ENCODE measurements around the gene HIBCH. TPM values are rescaled to one million over a fixed set of nuclear protein-coding genes. Genes with fewer than 3 reads are reported as not detected.
"Not testable (repeated sequence)": the region's sequence is repeated elsewhere in the genome, so short reads cannot be mapped to it uniquely, and the experiment has no call there.

Gene HIBCH
- total RNA-seq, 8 experiments from 2014 or later = 12.4 to 70.6 (median 23.7) TPM

DNA sequence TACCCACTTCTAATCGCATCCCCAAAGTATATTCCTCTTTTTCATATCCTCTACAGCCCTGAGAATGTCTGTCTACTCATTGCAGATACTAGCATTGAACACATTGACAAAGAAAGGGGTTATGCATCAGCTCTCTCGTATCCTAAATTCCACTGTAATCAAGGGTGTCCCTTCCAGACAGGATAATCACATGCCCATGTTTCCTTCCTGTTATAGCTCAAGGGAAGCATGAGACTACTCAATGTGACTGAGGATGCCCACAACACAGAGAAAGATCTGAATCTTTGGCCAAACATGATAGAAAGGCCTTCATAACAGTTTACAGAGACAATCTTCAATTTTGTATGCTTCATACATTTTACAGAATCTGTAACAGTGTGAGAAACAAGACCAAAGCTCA lies 69.2 kb downstream of the HIBCH start:
- ATAC-seq (replicated peaks in 6 of 8) = no peak
- WGBS, 10 experiments = 88 to 100% (median 100%) methylated on average over 1 to 2 of the region's 2 CpGs; no CpG with 5 or more reads in 1 of the 10 experiments

DNA sequence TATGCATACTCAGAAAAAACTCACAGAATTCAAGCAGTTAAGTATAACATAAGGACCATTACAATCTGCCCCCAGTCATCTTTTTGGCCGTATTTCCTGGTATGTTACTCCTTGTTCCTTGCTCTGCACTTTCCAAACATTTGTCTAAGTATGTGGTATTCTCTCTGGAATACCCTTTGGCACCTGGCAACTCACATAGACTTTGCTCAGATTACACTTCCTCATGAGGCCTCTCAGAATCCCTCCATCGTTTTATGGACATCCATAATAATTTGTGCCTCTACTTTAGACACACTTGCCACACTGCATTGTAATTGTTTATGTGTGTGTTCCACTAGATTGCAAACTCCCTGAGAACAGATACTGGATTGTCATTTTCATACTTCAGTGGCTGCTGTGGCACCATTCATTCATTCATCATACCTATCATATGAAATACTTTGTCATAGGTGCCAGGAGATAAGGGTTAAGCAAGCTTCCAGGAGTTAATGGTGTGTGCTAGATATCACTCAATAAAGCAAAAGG lies 84.0 kb downstream of the HIBCH start:
- H3K4me3 ChIP-seq = no peak overlapping the region
- ATAC-seq (replicated peaks in 6 of 8) = no peak
- no peak overlapping the region for H3K27ac ChIP-seq
- H3K4me1 ChIP-seq (replicated peaks in 1 of 2) = no peaks in the 10 kb centered on the region
- 75 to 100% (median 100%) methylated on average over 1 to 2 of the region's 2 CpGs; no CpG with 5 or more reads in 1 of the 10 experiments for WGBS, 10 experiments
- in situ Hi-C loops (cut with MboI; ENCODE audit: low pct_unique_long_range_greater_than_20kb in 2 of 9, low sequenced_read_pairs in 9 of 9, unreplicated experiment in 9 of 9) = no loop called here

More for the DNA sequence above, 69.2 kb downstream of the HIBCH start:
- no peak overlapping the region for H3K4me3 ChIP-seq
- in situ Hi-C loops (cut with MboI; ENCODE audit: low pct_unique_long_range_greater_than_20kb in 2 of 9, low sequenced_read_pairs in 9 of 9, unreplicated experiment in 9 of 9) = no loop called here
- H3K27ac ChIP-seq = no peak overlapping the region
- H3K4me1 ChIP-seq (replicated peaks in 1 of 2) = no peaks in the 10 kb centered on the region

DNA sequence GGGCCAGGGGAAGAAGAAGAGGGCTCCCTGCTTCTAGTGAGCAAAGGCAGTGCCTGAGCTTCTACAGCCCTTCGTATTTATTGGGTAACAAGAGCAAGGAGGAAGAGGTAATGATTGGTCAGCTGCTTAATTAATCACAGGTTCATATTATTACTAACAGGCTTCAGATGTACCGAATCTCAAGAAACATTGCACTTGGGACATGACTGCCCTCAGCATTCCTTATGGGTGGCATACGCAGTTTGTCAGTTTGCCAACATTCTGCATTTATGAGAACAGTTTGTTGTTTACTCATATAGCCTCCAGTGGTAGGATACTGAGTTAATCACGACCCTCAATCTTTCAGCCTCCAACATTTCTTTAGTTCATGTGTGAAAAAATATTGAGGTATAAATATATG lies 84.5 kb downstream of the HIBCH start:
- in situ Hi-C loops (cut with MboI; ENCODE audit: low pct_unique_long_range_greater_than_20kb in 2 of 9, low sequenced_read_pairs in 9 of 9, unreplicated experiment in 9 of 9) = no loop called here
- Histone ChIP-seq H3K4me1 (replicated peaks in 1 of 2) (no peaks in the 10 kb centered on the region), H3K4me3 (no peak overlapping the region), H3K27ac (no peak overlapping the region)
- ATAC-seq (replicated peaks in 6 of 8) = no peak
- WGBS, 10 experiments = 41 to 100% (median 83%) methylated on average over 1 to 4 of the region's 4 CpGs; no CpG with 5 or more reads in 2 of the 10 experiments

DNA sequence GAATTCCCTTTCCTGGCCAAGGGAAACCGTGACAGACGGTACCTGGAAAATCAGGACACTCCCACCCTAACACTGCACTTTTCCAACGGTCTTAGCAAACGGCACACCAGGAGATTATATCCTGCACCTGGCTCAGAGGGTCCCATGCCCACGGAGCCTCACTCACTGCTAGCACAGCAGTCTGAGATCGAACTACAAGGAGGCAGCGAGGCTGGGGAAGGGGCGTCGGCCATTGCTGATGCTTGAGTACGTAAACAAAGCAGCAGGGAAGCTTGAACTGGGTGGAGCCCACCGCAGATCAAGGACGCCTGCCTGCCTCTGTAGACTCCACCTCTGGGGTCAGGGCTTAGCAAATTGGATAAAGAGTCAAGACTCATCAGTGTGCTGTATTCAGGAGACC lies 95.6 kb downstream of the HIBCH start:
- WGBS, 10 experiments = 80 to 100% (median 96%) methylated on average over 1 to 6 of the region's 12 CpGs; no CpG with 5 or more reads in 6 of the 10 experiments
- H3K4me3 ChIP-seq; in situ Hi-C loops (cut with MboI; ENCODE audit: low pct_unique_long_range_greater_than_20kb in 2 of 9, low sequenced_read_pairs in 9 of 9, unreplicated experiment in 9 of 9); ATAC-seq (replicated peaks in 6 of 8); H3K4me1 ChIP-seq (replicated peaks in 1 of 2); H3K27ac ChIP-seq: not testable (repeated sequence)

DNA sequence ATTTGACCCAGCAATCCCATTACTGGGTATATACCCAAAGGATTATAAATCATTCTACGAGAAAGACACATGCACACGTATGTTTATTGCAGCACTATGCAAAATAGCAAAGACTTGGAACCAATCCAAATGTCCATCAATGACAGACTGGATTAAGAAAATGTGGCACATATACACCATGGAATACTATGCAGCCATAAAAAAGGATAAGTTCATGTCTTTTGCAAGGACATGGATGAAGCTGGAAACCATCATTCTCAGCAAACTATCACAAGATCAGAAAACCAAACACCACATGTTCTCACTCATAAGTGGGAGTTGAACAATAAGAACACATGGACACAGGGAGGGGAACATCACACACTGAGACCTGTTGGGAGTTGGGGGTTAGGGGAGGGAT lies 96.9 kb downstream of the HIBCH start:
- 60 to 100% (median 100%) methylated on average over 1 to 2 of the region's 2 CpGs; no CpG with 5 or more reads in 6 of the 10 experiments for WGBS, 10 experiments
- H3K27ac ChIP-seq; ATAC-seq (replicated peaks in 6 of 8); H3K4me1 ChIP-seq (replicated peaks in 1 of 2); H3K4me3 ChIP-seq; in situ Hi-C loops (cut with MboI; ENCODE audit: low pct_unique_long_range_greater_than_20kb in 2 of 9, low sequenced_read_pairs in 9 of 9, unreplicated experiment in 9 of 9): not testable (repeated sequence)

DNA sequence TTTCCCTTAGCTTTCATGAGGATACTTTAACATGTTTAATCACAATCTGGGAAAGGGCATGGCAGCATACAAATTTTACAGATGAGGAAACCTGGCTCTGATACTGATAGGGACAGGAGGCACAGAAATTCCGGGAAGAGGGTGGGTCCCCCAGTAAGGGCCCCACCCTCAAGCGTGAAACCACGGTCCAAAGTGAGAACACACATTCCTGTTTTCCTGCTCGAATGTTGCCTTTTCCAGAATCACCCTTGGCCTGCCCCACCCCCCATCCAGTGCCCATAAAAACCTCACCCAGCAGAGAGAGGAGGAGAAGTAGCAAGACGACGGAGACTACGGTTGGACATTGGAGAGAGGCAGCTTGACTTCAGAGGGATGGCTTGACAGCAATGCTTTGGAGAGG lies 98.2 kb downstream of the HIBCH start:
- peak in 3 of 8 experiments; percentile 42 to 75 (median 66) for ATAC-seq (replicated peaks in 6 of 8)
- Histone ChIP-seq H3K27ac (no peak overlapping the region), H3K4me1 (replicated peaks in 1 of 2) (no peaks in the 10 kb centered on the region), H3K4me3 (no peak overlapping the region)
- whole genome bisulfite sequencing, 10 experiments = 20 to 93% (median 81%) methylated on average over 1 to 5 of the region's 7 CpGs; no CpG with 5 or more reads in 2 of the 10 experiments
- in situ Hi-C loops (cut with MboI; ENCODE audit: low pct_unique_long_range_greater_than_20kb in 2 of 9, low sequenced_read_pairs in 9 of 9, unreplicated experiment in 9 of 9) = no loop called here

DNA sequence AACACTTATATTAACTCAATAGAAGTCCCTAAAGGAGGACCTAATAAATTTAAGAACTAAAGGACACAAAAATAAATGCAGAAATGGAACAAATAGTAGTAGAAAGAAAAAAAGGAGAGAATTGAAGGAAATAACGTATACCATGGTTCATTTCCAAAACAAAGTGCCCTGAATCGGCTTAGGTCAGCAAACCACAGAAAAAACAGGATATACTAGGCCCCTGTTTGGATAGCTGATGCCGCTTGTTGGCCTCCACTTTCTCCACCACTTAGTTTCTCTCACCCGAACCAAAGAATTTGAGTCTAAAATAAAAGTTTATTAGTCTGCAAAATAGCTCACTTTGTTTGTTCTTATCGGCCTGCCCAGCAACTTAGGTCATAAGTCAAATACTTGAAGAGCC lies 100.4 kb downstream of the HIBCH start:
- Histone ChIP-seq H3K4me3 (no peak overlapping the region), H3K4me1 (replicated peaks in 1 of 2) (no peaks in the 10 kb centered on the region), H3K27ac (no peak overlapping the region)
- in situ Hi-C loops (cut with MboI; ENCODE audit: low pct_unique_long_range_greater_than_20kb in 2 of 9, low sequenced_read_pairs in 9 of 9, unreplicated experiment in 9 of 9) = no loop called here
- 90 to 100% (median 96%) methylated on average over 1 to 5 of the region's 5 CpGs for whole genome bisulfite sequencing, 10 experiments
- ATAC-seq (replicated peaks in 6 of 8) = no peak

DNA sequence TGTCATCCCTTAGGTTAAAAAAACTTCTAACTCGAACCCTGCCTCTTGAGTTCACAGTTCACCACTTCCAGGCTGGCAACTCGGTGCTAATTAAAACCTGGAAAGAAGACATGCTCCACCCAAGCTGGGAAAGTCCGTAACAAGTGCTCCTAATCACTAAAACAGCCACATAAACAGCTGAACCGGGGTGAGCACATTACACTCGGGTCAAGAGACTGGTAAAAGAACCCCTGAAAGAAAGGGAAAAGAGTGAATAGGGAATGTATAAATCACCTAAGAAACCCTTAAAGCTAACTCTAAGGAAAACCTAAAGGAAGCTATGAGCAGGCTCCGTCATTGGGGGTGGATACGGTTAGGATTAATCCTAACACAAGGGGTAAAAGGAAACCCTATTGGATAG lies 102.0 kb downstream of the HIBCH start:
- ATAC-seq (replicated peaks in 6 of 8) = no peak
- 20 to 100% (median 67%) methylated on average over 1 to 7 of the region's 7 CpGs; no CpG with 5 or more reads in 1 of the 10 experiments for WGBS, 10 experiments
- no peaks in the 10 kb centered on the region for H3K4me1 ChIP-seq (replicated peaks in 1 of 2)
- in situ Hi-C loops (cut with MboI; ENCODE audit: low pct_unique_long_range_greater_than_20kb in 2 of 9, low sequenced_read_pairs in 9 of 9, unreplicated experiment in 9 of 9) = no loop called here
- no peak overlapping the region for H3K27ac ChIP-seq
- H3K4me3 ChIP-seq = no peak overlapping the region

DNA sequence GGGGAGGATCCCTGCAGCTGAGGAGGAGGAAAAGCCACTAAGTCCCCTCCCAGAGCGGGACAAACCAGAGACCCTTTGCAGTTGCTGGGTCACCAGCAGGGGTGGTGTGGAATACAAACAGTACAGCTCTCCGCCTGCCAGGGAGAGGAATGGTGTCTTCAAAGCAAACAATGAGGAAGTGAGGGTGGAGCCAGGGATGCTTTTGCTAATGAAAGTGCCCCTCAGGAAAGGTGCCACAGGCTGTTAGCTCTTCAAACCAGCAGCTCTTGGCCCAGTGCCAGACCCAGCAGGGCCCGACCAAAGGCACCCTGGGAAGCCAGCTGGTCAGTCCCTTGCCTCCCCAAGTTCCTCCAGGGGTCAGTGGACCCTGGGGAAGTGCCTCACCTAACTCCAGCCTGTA lies 102.8 kb downstream of the HIBCH start:
- peak in 7 of 8 experiments; percentile 12 to 92 (median 65) for ATAC-seq (replicated peaks in 6 of 8)
- no peak overlapping the region for H3K27ac ChIP-seq
- H3K4me3 ChIP-seq = no peak overlapping the region
- WGBS, 10 experiments = 23 to 100% (median 59%) methylated on average over 1 to 2 of the region's 3 CpGs; no CpG with 5 or more reads in 4 of the 10 experiments
- in situ Hi-C loops (cut with MboI; ENCODE audit: low pct_unique_long_range_greater_than_20kb in 2 of 9, low sequenced_read_pairs in 9 of 9, unreplicated experiment in 9 of 9) = no loop called here
- H3K4me1 ChIP-seq (replicated peaks in 1 of 2) = no peaks in the 10 kb centered on the region

DNA sequence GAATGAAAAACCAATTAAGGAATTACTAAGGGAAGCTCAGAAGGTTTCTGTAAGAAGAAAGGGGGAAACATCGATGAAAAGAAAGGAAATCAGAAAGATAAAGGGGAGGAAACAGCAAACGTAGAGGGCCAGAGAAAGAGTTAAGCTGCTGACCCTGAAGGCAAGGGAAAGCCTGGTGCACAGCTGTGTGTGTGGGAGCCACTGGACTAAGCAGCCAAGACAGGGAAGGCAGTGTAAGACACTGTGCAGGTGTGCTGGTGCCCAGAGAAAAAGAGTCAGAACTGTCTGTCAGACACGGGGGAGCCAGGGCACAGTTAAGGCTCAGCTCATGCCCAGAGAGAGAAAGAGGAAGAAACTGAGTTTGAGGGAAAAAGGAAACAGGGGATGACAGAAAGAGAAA lies 104.0 kb downstream of the HIBCH start:
- WGBS, 10 experiments = 0 to 47% (median 25%) methylated on average over 1 to 3 of the region's 3 CpGs; no CpG with 5 or more reads in 1 of the 10 experiments

DNA sequence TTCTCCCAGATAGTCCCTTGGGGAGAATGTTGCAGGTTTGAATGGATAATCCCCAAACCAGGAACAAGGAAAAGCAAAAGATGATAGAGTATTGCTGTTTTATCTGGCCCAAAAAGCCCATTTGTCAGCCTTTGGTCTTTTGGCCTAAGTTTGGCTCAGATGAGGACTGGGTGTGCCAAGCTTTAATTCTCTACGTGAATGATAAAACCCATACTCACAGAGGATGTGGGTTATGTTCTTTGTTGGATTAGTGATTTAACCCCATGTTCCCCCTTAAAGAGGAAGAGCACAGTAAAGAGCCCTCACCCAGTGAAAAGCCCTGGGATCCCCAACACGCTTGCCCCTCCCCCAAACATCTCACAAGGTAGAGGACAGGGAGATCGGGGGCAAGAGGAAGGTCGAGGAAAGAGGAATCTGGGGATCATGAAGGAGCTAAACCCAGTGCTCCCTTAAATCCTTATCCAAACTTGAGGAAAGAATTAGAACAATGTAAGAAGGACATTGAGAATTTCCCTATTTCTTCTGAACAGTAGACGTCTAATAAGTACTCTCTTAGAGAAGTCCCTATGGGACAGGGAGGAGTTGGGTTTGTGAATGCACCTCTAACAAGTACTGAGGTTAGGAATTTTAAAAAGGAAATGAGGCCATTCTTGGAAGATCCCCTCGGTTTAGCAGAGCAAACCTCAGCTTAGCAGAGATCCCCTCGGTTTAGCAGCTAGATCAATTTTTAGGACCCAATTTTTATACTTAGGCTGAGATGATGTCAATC lies 105.0 kb downstream of the HIBCH start:
- peak in 1 of 8 experiments; percentile 13 for ATAC-seq (replicated peaks in 6 of 8)
- in situ Hi-C loops (cut with MboI; ENCODE audit: low pct_unique_long_range_greater_than_20kb in 2 of 9, low sequenced_read_pairs in 9 of 9, unreplicated experiment in 9 of 9) = no loop called here
- no peaks in the 10 kb centered on the region for H3K4me1 ChIP-seq (replicated peaks in 1 of 2)
- WGBS, 10 experiments = 44 to 100% (median 78%) methylated on average over 2 to 6 of the region's 7 CpGs; no CpG with 5 or more reads in 2 of the 10 experiments
- H3K27ac ChIP-seq = no peak overlapping the region
- H3K4me3 ChIP-seq = no peak overlapping the region

More for the DNA sequence above, 104.0 kb downstream of the HIBCH start:
- Histone ChIP-seq H3K4me3 (no peak overlapping the region), H3K27ac (no peak overlapping the region), H3K4me1 (replicated peaks in 1 of 2) (no peaks in the 10 kb centered on the region)
- in situ Hi-C loops (cut with MboI; ENCODE audit: low pct_unique_long_range_greater_than_20kb in 2 of 9, low sequenced_read_pairs in 9 of 9, unreplicated experiment in 9 of 9) = no loop called here
- ATAC-seq (replicated peaks in 6 of 8) = peak in 3 of 8 experiments; percentile 31 to 44 (median 44)

DNA sequence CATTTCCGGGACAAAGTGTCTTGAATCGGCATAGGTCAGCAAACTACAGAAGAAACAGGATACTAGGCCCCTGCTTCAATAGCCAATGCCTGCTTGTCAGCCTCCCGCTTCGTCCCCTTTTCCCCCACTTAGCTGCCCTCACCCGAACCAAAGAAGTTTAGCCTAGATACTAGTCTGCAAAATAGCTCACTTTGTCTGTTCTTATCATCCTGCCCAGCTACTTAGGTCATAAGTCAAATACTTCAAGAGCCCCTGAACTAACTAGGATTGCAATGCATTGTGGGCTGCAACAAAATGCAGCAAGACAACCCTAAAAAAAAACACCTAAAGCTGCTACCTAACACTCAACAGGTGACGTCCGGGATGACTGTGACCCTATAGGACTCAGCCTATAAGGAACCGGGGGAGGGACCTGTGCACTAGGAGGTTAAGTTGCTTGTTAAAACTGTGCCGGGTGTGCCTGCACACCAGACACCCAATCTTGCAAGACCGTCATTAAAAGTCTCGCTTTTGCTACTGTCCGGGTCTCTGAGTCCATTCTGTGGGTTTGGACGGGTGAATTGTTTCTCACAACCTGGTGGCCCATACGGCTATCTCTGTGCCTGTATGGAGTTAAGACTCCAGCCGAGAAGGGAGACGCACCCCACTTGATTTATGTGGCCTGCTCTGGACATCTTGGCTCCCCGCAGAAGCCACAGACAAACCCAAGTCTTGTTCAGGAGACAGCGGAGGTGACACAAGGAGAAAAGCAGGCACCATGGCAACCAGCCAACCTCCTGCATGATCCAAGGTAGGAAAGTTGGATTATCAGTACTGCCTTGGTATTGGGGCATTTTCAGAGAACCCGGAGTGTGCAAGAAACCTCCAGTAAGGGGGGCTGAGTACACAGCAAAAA lies 105.9 kb downstream of the HIBCH start:
- Histone ChIP-seq H3K4me3 (no peak overlapping the region), H3K4me1 (replicated peaks in 1 of 2) (no peaks in the 10 kb centered on the region), H3K27ac (no peak overlapping the region)
- 71 to 100% (median 93%) methylated on average over 2 to 11 of the region's 19 CpGs for WGBS, 10 experiments
- peak in 1 of 8 experiments; percentile 21 for ATAC-seq (replicated peaks in 6 of 8)
- in situ Hi-C loops (cut with MboI; ENCODE audit: low pct_unique_long_range_greater_than_20kb in 2 of 9, low sequenced_read_pairs in 9 of 9, unreplicated experiment in 9 of 9) = no loop called here

DNA sequence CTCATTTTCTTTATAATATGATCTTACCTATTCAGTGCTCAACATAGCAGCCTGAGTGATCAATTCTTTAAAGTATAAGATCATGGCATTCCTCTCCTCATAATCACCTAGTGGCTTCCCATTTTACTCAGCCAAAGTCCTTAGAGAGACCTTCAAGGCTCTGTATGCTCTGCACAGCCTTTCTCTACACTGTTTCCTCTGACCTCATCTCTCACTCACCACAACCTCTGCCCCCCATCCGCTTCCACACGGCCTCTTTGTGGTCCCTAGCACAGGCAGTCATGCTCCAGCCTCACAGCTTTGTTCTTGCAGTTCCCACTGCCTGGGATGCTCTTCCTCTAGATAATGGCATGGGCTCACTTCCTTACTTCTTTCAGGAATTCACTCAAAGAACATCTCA lies 109.2 kb downstream of the HIBCH start:
- H3K4me1 ChIP-seq (replicated peaks in 1 of 2) = no peaks in the 10 kb centered on the region
- H3K4me3 ChIP-seq = no peak overlapping the region
- no peak for ATAC-seq (replicated peaks in 6 of 8)
- H3K27ac ChIP-seq = no peak overlapping the region
- in situ Hi-C loops (cut with MboI; ENCODE audit: low pct_unique_long_range_greater_than_20kb in 2 of 9, low sequenced_read_pairs in 9 of 9, unreplicated experiment in 9 of 9) = no loop called here
- WGBS, 10 experiments = 66 to 100% (median 94%) methylated on average over 1 to 2 of the region's 2 CpGs; no CpG with 5 or more reads in 3 of the 10 experiments
